Cardiac muscle cell (in vitro differentiated cells and primary cell): ENCODE results near the gene RASL12. TPM values are rescaled to one million over a fixed set of nuclear protein-coding genes. Genes with fewer than 3 reads are reported as not detected.
A peak's percentile ranks its signal among the peaks of the same experiment; 100 is the strongest.

Experiments
- DNase-seq, 2 donors: peaks; one replicate each; pipeline versions ENCODE4 v3.0.0 to v3.0.0-alpha.2; 2010 to 2017; ENCODE audit warnings: low read depth in 1 of 2, low spot score in 1 of 2
- H3K27ac ChIP-seq: fragments of 200-600 bp; sonication (generic); 2 replicates; pipeline ENCODE4 v1.5.1; 2016
- H3K27me3 ChIP-seq: fragments of 200-600 bp; sonication (generic); 2 replicates; pipeline ENCODE4 v1.6.0; 2016; ENCODE audit warnings: control low read depth
- H3K36me3 ChIP-seq: fragments of 200-600 bp; sonication (generic); 2 replicates; pipeline ENCODE4 v1.5.1; 2016; ENCODE audit warnings: control low read depth
- H3K4me1 ChIP-seq: fragments of 200-600 bp; sonication (generic); 2 replicates; pipeline ENCODE4 v1.8.1; 2017; ENCODE audit warnings: low read depth, mild to moderate bottlenecking, mixed run types
- H3K4me3 ChIP-seq: fragments of 200-600 bp; sonication (generic); 2 replicates; pipeline ENCODE4 v1.5.1; 2016; ENCODE audit warnings: mild to moderate bottlenecking
- H3K9me3 ChIP-seq: fragments of 200-600 bp; sonication (generic); 2 replicates; pipeline ENCODE4 v1.5.1; 2017; ENCODE audit warnings: low read depth, mild to moderate bottlenecking, control low read depth
- polyA plus RNA-seq: library from polyadenylated mRNA; unstranded; fragments of >200 nt; fragmentation: Nextera tagmentation; extraction: Ambion mirVana; gene quantifications from 2 replicates; pipeline ENCODE4 v1.2.1, GENCODE V29; 2016
- total RNA-seq: library from RNA; depleted of rRNA; stranded (reverse); fragments of >200 nt; gene quantifications from 2 replicates; pipeline ENCODE4 v1.2.3, GENCODE V29; 2016
- TF ChIP-seq, protein P1 (sequence below): IDR thresholded peaks from 2 replicates; pipeline ENCODE4 v1.5.1; 2012; ENCODE audit warnings: low read depth, mild to moderate bottlenecking, low read length

Gene RASL12
- total and polyA plus RNA-seq, 2 experiments from 2014 or later, result 4.0 to 38.2 TPM

DNA sequence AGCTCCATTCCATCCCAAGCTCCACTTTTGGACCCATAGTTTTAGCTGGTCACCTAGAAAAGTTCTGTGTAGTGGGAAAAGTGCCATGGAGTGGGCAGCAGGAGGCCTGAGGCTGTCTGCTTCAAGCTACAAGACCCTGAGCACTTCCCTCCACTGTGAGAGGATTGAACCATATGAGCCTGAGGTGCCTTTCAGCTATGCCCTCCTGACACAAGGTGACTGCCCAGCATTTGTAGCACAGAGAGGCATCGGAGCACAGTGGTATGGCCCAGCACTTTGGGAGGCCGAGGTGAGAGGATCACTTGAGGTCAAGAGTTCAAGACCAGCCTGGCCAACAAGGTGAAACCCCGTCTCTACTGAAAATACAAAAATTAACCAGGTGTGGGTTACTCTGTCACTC is 4.8 kb upstream of the RASL12 start:
- no peak overlapping the region for H3K27ac ChIP-seq

DNA sequence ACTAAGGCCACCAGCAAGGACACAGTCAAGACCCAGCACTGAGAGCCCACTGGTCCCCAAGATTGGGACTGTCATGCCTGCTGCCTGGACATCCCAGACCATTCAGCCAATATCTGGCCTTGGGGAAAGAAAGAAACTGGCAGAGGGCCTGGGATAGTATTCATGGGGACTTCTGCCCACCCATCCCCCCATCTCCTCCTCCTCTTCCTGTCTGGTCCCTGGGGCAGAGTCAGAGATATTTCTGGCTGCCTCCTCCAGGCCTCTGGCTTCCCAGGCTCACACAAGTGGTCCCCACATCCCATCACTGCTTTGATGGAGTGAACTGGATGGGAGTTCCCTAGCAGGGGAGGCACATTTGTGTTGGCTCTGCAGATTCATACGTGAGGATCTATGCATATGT is 4.2 kb upstream of the RASL12 start:
- H3K27me3 ChIP-seq, result no peaks in the 10 kb centered on the region
- H3K27ac ChIP-seq, result no peak overlapping the region
- TF ChIP-seq, protein P1, sequence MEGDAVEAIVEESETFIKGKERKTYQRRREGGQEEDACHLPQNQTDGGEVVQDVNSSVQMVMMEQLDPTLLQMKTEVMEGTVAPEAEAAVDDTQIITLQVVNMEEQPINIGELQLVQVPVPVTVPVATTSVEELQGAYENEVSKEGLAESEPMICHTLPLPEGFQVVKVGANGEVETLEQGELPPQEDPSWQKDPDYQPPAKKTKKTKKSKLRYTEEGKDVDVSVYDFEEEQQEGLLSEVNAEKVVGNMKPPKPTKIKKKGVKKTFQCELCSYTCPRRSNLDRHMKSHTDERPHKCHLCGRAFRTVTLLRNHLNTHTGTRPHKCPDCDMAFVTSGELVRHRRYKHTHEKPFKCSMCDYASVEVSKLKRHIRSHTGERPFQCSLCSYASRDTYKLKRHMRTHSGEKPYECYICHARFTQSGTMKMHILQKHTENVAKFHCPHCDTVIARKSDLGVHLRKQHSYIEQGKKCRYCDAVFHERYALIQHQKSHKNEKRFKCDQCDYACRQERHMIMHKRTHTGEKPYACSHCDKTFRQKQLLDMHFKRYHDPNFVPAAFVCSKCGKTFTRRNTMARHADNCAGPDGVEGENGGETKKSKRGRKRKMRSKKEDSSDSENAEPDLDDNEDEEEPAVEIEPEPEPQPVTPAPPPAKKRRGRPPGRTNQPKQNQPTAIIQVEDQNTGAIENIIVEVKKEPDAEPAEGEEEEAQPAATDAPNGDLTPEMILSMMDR, result no peak
- no peak overlapping the region for H3K4me3 ChIP-seq
- H3K36me3 ChIP-seq, result no peaks in the 10 kb centered on the region
- no peaks in the 10 kb centered on the region for H3K9me3 ChIP-seq
- DNase-seq, result peak in 1 of 2 donors; percentile 81
- H3K4me1 ChIP-seq, result peaks cover 34% of the 10 kb centered on the region

More for the DNA sequence above, 4.8 kb upstream of the RASL12 start:
- Histone ChIP-seq H3K36me3 (no peaks in the 10 kb centered on the region), H3K9me3 (no peaks in the 10 kb centered on the region), H3K4me1 (peaks cover 34% of the 10 kb centered on the region), H3K27me3 (no peaks in the 10 kb centered on the region), H3K4me3 (no peak overlapping the region)
- DNase-seq, result no peak
- TF ChIP-seq, protein P1, result no peak

DNA sequence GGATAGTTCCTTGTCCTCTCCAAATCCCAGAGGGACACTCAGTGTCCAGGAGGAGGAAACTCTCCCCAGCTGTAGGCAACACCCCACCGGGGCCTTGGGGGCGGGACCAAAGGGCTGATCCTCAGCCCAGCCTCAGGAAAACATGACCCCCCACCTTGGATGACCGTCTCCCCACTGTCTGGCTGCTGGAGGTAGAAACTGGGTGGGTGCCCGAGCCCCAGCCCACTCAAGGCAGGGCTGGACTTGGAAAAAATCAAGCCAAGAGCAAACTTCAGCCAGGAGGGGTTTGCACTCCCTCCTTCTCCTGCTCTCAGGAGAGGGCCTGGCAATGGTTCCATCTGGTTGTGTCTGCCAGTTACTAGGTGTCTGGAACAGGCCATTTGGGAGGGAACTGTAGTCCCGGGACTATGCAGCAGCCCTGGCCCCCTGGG is 3.6 kb upstream of the RASL12 start:
- Histone ChIP-seq H3K27ac (no peak overlapping the region), H3K4me1 (peaks cover 34% of the 10 kb centered on the region), H3K27me3 (no peaks in the 10 kb centered on the region)

DNA sequence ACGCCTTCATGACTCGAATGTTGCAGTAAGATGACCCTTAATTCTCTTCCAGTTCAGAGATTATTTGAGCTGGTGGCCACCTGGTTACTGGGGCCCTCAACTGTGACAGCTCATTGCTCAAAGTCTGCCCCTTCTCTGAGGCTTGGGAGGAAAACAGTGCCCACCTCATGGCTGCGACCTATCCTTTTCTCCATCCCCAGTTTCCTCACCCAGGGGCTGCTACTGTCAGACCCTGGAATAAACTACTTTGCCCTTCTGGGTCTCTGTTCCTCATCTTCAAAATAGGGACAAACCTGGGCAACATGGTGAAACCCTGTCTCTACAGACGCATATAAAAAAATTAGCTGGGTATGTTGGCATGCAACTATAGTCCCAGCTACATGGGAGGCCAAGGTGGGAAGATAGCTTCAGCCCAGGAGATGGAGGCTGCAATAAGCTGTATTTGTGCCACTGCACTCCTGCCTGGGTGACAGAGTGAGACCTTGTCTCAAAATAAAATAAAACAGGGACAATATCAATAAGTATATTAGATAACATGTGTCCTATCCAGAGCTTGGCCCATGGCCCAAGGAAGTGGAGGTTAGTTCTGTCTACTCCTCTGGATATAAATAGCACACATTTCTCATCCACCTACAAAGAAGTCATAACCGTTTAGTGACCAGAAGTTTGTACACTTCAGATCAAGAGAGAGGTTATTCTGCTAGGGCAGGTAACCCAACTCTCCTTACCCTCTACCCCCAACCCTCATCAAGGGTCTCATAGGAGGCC is 2.2 kb upstream of the RASL12 start:
- Histone ChIP-seq H3K27me3 (no peaks in the 10 kb centered on the region), H3K4me1 (peaks cover 41% of the 10 kb centered on the region), H3K36me3 (no peaks in the 10 kb centered on the region), H3K9me3 (no peaks in the 10 kb centered on the region), H3K27ac (no peak overlapping the region), H3K4me3 (no peak overlapping the region)
- TF ChIP-seq, protein P1, result no peak
- DNase-seq, result no peak

More for the DNA sequence above, 3.6 kb upstream of the RASL12 start:
- Histone ChIP-seq H3K36me3 (no peaks in the 10 kb centered on the region), H3K4me3 (no peak overlapping the region), H3K9me3 (no peaks in the 10 kb centered on the region)
- TF ChIP-seq, protein P1, result no peak
- DNase-seq, result peak in 1 of 2 donors; percentile 74

DNA sequence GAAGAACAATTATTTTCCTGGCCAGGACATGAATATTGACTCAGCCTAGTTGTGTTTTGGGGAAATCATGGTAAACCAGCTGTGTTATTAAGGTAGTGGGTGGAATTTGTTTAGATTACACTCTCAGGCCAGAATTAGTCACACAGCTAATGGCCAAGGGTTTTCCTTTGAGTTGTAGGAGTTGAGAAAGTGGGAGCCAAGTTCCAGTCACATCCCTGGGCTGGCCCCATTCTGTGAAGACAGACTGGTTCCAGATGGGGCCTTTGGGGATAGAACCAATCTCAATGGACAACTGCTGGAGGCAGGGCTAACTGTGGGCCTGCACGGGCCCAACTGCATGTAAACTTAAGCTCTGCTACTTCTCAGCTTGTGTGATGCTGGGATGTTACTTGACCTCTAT is 1.4 kb upstream of the RASL12 start:
- Histone ChIP-seq H3K27ac (no peak overlapping the region), H3K9me3 (no peaks in the 10 kb centered on the region), H3K27me3 (no peaks in the 10 kb centered on the region), H3K4me1 (peaks cover 42% of the 10 kb centered on the region), H3K4me3 (no peak overlapping the region), H3K36me3 (no peaks in the 10 kb centered on the region)
- DNase-seq, result peak in 1 of 2 donors; percentile 94
- TF ChIP-seq, protein P1, result no peak
